MM.1S (cell line): ENCODE results near the gene RPAIN.
A peak's percentile ranks its signal among the peaks of the same experiment; 100 is the strongest.

Experiments
- DNase-seq: peaks from one replicate; pipeline ENCODE4 v3.0.0-alpha.2; 2015
- H2AFZ ChIP-seq: fragments of 300-600 bp; sonication (generic); 2 replicates; pipeline ENCODE4 v1.6.0; 2016; ENCODE audit warnings: antibody characterized with exemption, low read length
- H3F3A ChIP-seq: fragments of 300-600 bp; sonication (generic); 2 replicates; pipeline ENCODE4 v1.6.1; 2016; ENCODE audit warnings: mild to moderate bottlenecking, antibody characterized with exemption, low read length, moderate library complexity, mixed read lengths; ENCODE audit not compliant: insufficient read depth
- H3K27ac ChIP-seq: fragments of 300-600 bp; sonication (generic); 2 replicates; pipeline ENCODE4 v1.5.1; 2016; ENCODE audit warnings: mild to moderate bottlenecking, low read length
- H3K27me3 ChIP-seq: fragments of 300-600 bp; sonication (generic); replicated peaks from 2 replicates; pipeline ENCODE4 v1.6.0; 2016; ENCODE audit warnings: low read length; ENCODE audit not compliant: insufficient read depth
- H3K36me3 ChIP-seq: fragments of 300-600 bp; sonication (generic); replicated peaks from 2 replicates; pipeline ENCODE4 v1.6.1; 2016; ENCODE audit warnings: mild to moderate bottlenecking, low read length, mixed read lengths; ENCODE audit not compliant: insufficient read depth
- H3K4me1 ChIP-seq: fragments of 300-600 bp; sonication (generic); 2 replicates; pipeline ENCODE4 v1.6.1; 2016; ENCODE audit warnings: low read length, mixed read lengths
- H3K4me2 ChIP-seq: fragments of 300-600 bp; sonication (generic); 2 replicates; pipeline ENCODE4 v1.6.0; 2016; ENCODE audit warnings: low read depth, low read length
- H3K4me3 ChIP-seq: fragments of 300-600 bp; sonication (generic); 2 replicates; pipeline ENCODE4 v1.5.1; 2016; ENCODE audit warnings: low read length, mixed read lengths
- H3K79me2 ChIP-seq: fragments of 300-600 bp; sonication (generic); 2 replicates; pipeline ENCODE4 v1.6.1; 2016; ENCODE audit warnings: mixed run types, low read length, mixed read lengths
- H3K9ac ChIP-seq: fragments of 300-600 bp; sonication (generic); 2 replicates; pipeline ENCODE4 v1.6.1; 2016; ENCODE audit warnings: low read length, mixed read lengths
- H3K9me2 ChIP-seq: fragments of 300-600 bp; sonication (generic); replicated peaks from 2 replicates; pipeline ENCODE4 v1.6.1; 2016; ENCODE audit warnings: mild to moderate bottlenecking, low read length, mixed read lengths; ENCODE audit not compliant: insufficient read depth
- H3K9me3 ChIP-seq: fragments of 300-600 bp; sonication (generic); replicated peaks from 2 replicates; pipeline ENCODE4 v1.6.1; 2016; ENCODE audit warnings: mild to moderate bottlenecking, low read length, mixed read lengths; ENCODE audit not compliant: insufficient read depth
- H4K20me1 ChIP-seq: fragments of 300-600 bp; sonication (generic); 2 replicates; pipeline ENCODE4 v1.6.1; 2016; ENCODE audit warnings: mild to moderate bottlenecking, low read length, moderate library complexity, mixed read lengths; ENCODE audit not compliant: insufficient read depth
- EZH2 ChIP-seq: fragments of 300-600 bp; sonication (generic); optimal IDR thresholded peaks from 2 replicates; pipeline ENCODE3; 2017; ENCODE audit warnings: low read depth, mild to moderate bottlenecking, antibody characterized with exemption, low read length, mixed read lengths
- EZH2phosphoT487 ChIP-seq: fragments of 300-600 bp; sonication (generic); IDR thresholded peaks from 2 replicates; pipeline ENCODE4 v1.6.1; 2018; ENCODE audit warnings: antibody characterized with exemption, low read length
- TF ChIP-seq, protein P1 (sequence below): fragments of 300-600 bp; sonication (generic); IDR thresholded peaks from 2 replicates; pipeline ENCODE4 v1.5.1; 2016; ENCODE audit warnings: antibody characterized with exemption, low read length, mixed read lengths

The RPAIN gene, protein sequence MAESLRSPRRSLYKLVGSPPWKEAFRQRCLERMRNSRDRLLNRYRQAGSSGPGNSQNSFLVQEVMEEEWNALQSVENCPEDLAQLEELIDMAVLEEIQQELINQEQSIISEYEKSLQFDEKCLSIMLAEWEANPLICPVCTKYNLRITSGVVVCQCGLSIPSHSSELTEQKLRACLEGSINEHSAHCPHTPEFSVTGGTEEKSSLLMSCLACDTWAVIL

DNA sequence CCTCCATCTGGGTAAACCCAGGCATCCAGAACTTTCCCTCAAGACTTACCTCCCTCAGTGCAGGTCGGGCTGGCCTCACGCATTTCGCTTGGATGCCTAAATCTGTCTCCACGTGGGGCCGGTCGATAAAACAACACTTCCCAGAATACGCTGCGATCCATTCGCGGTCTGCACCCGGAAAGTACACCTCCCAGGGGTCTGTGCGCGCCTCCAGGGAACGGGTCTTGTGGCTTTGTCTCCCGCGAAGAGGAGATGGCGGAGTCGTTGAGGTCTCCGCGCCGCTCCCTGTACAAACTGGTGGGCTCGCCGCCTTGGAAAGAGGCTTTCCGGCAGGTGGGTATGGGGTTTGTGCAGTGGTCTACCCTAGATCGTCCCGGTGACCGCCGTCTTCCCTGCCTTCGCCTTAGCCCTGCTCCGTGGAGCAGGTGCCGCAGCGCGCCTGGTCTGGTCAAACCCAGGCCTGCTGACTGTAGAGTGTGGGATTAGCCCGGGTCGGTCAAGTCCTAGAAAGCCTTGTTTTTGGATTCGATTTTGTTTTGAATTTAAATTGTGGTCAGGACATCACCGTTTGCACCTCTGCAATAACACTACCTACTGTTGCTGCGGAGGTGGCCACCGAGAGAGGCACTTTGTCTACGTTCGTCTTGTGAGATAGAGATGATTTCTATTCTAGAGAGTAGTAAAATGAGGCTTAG, at the start of gene RPAIN:
RPAIN (plus strand) TSS at position 224 of the 695 bp plus-strand sequence; CDS start at position 253, 29 bp downstream.
- no peaks in the 10 kb centered on the region for H3K27me3 ChIP-seq
- H3K79me2 ChIP-seq: peaks cover 67% of the 10 kb centered on the region
- peaks cover 12% of the 10 kb centered on the region for H3K4me1 ChIP-seq
- H3K27ac ChIP-seq: peak within 1 kb of the TSS; percentile 95
- peaks cover 13% of the 10 kb centered on the region; the same call in 1 of the 2 replicates for H3F3A ChIP-seq
- peak; percentile 92 for DNase-seq
- TF ChIP-seq EZH2: no peak
- TF ChIP-seq, protein P1, sequence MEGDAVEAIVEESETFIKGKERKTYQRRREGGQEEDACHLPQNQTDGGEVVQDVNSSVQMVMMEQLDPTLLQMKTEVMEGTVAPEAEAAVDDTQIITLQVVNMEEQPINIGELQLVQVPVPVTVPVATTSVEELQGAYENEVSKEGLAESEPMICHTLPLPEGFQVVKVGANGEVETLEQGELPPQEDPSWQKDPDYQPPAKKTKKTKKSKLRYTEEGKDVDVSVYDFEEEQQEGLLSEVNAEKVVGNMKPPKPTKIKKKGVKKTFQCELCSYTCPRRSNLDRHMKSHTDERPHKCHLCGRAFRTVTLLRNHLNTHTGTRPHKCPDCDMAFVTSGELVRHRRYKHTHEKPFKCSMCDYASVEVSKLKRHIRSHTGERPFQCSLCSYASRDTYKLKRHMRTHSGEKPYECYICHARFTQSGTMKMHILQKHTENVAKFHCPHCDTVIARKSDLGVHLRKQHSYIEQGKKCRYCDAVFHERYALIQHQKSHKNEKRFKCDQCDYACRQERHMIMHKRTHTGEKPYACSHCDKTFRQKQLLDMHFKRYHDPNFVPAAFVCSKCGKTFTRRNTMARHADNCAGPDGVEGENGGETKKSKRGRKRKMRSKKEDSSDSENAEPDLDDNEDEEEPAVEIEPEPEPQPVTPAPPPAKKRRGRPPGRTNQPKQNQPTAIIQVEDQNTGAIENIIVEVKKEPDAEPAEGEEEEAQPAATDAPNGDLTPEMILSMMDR: no peak
- TF ChIP-seq EZH2phosphoT487: no peak
- H4K20me1 ChIP-seq: peaks cover 5% of the 10 kb centered on the region
- H3K9ac ChIP-seq: peak within 1 kb of the TSS; percentile 94
- H3K4me2 ChIP-seq: peak within 1 kb of the TSS; percentile 93
- no peaks in the 10 kb centered on the region for H3K9me2 ChIP-seq
- peaks cover 12% of the 10 kb centered on the region; the same call in 1 of the 2 replicates for H3K36me3 ChIP-seq
- H3K4me3 ChIP-seq: peak within 1 kb of the TSS; percentile 95
- no peaks in the 10 kb centered on the region for H3K9me3 ChIP-seq
- H2AFZ ChIP-seq: peak within 1 kb of the TSS; percentile 86

DNA sequence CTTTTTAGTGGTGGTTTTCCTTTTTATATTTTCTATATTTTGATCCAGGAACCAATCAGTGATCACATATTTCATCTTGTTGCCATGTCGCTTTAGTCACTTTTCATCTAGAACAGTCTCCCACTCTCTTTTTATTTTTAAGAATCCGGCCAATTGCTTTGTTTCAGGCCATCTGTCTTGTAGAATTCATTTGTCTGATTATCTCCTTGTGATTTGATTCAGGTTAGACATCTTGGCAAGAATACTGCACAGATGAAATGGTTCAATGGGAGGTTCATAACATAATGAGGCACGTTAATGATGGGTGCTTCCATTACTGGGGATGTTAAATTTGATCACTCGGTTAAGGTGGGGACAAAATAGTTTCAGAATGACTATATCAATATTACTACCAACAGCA, 49.6 kb upstream of the RPAIN start:
- Histone ChIP-seq H3K4me1 (peaks cover 21% of the 10 kb centered on the region), H3K9me3 (no peaks in the 10 kb centered on the region), H3K4me3 (no peak overlapping the region), H3K27ac (no peak overlapping the region), H3K27me3 (no peaks in the 10 kb centered on the region), H3K79me2 (peaks cover 9% of the 10 kb centered on the region), H3F3A (peaks cover 20% of the 10 kb centered on the region), H4K20me1 (no peaks in the 10 kb centered on the region), H3K9ac (no peak overlapping the region), H3K9me2 (no peaks in the 10 kb centered on the region), H3K4me2 (no peak overlapping the region), H2AFZ (no peak overlapping the region), H3K36me3 (no peaks in the 10 kb centered on the region; the same call in 1 of the 2 replicates)
- no peak for DNase-seq
- TF ChIP-seq, protein P1: no peak
- no peak for TF ChIP-seq EZH2phosphoT487
- TF ChIP-seq EZH2: no peak

DNA sequence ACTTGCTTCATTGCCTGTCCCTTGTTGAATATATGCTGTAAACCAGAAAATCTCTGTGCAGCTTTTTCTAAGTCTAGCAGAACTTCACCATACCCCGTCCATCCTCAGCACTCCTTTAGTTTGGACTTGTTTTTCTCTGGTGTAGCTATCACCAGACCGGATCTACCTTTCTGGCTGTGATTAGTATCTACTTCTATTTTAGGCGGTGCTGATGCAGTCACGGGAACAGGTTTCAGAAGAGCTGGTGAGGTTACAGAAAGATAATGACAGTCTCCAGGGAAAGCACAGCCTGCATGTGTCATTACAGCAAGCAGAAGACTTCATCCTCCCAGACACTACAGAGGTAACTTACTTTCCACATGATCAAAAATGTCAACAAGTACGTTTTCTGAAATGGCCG, 46.9 kb upstream of the RPAIN start:
- Histone ChIP-seq H3K4me1 (peaks cover 21% of the 10 kb centered on the region), H3F3A (peaks cover 20% of the 10 kb centered on the region), H3K9me2 (no peaks in the 10 kb centered on the region), H3K79me2 (peaks cover 12% of the 10 kb centered on the region), H3K4me3 (peak overlapping the region; percentile 16; the same call in 1 of the 2 replicates), H4K20me1 (no peaks in the 10 kb centered on the region), H3K27ac (peak overlapping the region; percentile 83), H3K9me3 (no peaks in the 10 kb centered on the region), H3K27me3 (no peaks in the 10 kb centered on the region), H2AFZ (peak overlapping the region; percentile 37; the same call in 1 of the 2 replicates), H3K4me2 (peak overlapping the region; percentile 70; the same call in 1 of the 2 replicates), H3K36me3 (no peaks in the 10 kb centered on the region; the same call in 1 of the 2 replicates), H3K9ac (peak overlapping the region; percentile 15; the same call in 1 of the 2 replicates)
- DNase-seq: peak; percentile 89
- TF ChIP-seq, protein P1: no peak
- TF ChIP-seq EZH2 (no peak), EZH2phosphoT487 (no peak)
